Hepatocyte (in vitro differentiated cells): ENCODE data around the gene GRXCR2. TPM values are rescaled to one million over a fixed set of nuclear protein-coding genes. Genes with fewer than 3 reads are reported as not detected.

ENCODE experiments used
- DNase-seq: peaks from one replicate; pipeline ENCODE4 v3.0.0-alpha.2; 2016; ENCODE audit warnings: low spot score
- H2AFZ ChIP-seq: fragments of 200-600 bp; sonication (generic); 2 replicates; pipeline ENCODE4 v1.6.0; 2016; ENCODE audit warnings: antibody characterized with exemption, mild to moderate bottlenecking
- H3K27ac ChIP-seq: fragments of 200-600 bp; sonication (generic); 2 replicates; pipeline ENCODE4 v1.5.1; 2016; ENCODE audit warnings: mild to moderate bottlenecking
- H3K27me3 ChIP-seq: fragments of 200-600 bp; sonication (generic); 2 replicates; pipeline ENCODE4 v1.6.1; 2016
- H3K36me3 ChIP-seq: fragments of 200-600 bp; sonication (generic); replicated peaks from 2 replicates; pipeline ENCODE4 v1.5.1; 2016; ENCODE audit warnings: low read depth; ENCODE audit not compliant: insufficient read depth
- H3K4me1 ChIP-seq: fragments of 200-600 bp; sonication (generic); 2 replicates; pipeline ENCODE4 v1.5.1; 2016; ENCODE audit warnings: mild to moderate bottlenecking, moderate library complexity; ENCODE audit not compliant: insufficient read depth
- H3K4me2 ChIP-seq: fragments of 200-600 bp; sonication (generic); 2 replicates; pipeline ENCODE4 v1.6.0; 2016
- H3K4me3 ChIP-seq: fragments of 200-600 bp; sonication (generic); 2 replicates; pipeline ENCODE4 v1.5.1; 2016; ENCODE audit warnings: mild to moderate bottlenecking
- H3K79me2 ChIP-seq: fragments of 200-600 bp; sonication (generic); 2 replicates; pipeline ENCODE4 v1.6.0; 2017; ENCODE audit warnings: mild to moderate bottlenecking
- H3K9me2 ChIP-seq: fragments of 200-600 bp; sonication (generic); replicated peaks from 2 replicates; pipeline ENCODE4 v1.6.0; 2017; ENCODE audit warnings: mild to moderate bottlenecking; ENCODE audit not compliant: insufficient read depth
- H3K9me3 ChIP-seq: fragments of 200-600 bp; sonication (generic); 2 replicates; pipeline ENCODE4 v1.5.1; 2016; ENCODE audit warnings: low read depth, mild to moderate bottlenecking
- H4K20me1 ChIP-seq: fragments of 200-600 bp; sonication (generic); 2 replicates; pipeline ENCODE4 v1.6.0; 2016; ENCODE audit warnings: mild to moderate bottlenecking; ENCODE audit not compliant: insufficient read depth, poor library complexity, severe bottlenecking
- CTCF ChIP-seq: fragments of 200-600 bp; sonication (generic); IDR thresholded peaks from 2 replicates; pipeline ENCODE4 v1.5.1; 2016; ENCODE audit warnings: antibody characterized with exemption, mild to moderate bottlenecking; ENCODE audit not compliant: poor library complexity
- EZH2 ChIP-seq: fragments of 200-600 bp; sonication (generic); IDR thresholded peaks from 2 replicates; pipeline ENCODE4 v1.6.1; 2016; ENCODE audit warnings: antibody characterized with exemption, mild to moderate bottlenecking, borderline replicate concordance
- EZH2phosphoT487 ChIP-seq: fragments of 200-600 bp; sonication (generic); IDR thresholded peaks from one replicate; pipeline ENCODE4 v1.6.1; 2018; ENCODE audit warnings: antibody characterized with exemption, mild to moderate bottlenecking, low read depth, moderate library complexity; ENCODE audit not compliant: unreplicated experiment, severe bottlenecking
- WGBS: methylation state at CpG from one replicate; pipeline ENCODE4 v1.1.6; 2016; ENCODE audit warnings: low lambda C conversion rate; ENCODE audit errors: missing lambda C conversion rate; 5-methylcytosine and 5-hydroxymethylcytosine counted together
- polyA plus RNA-seq: library from polyadenylated mRNA; unstranded; fragments of >200 nt; fragmentation: Nextera tagmentation; extraction: Ambion mirVana; gene quantifications from 2 replicates; pipeline ENCODE4 v1.2.1, GENCODE V29; 2016
- total RNA-seq: library from RNA; depleted of rRNA; stranded (reverse); fragments of >200 nt; gene quantifications from 2 replicates; pipeline ENCODE4 v1.2.3, GENCODE V29; 2014

GRXCR2 gene
- total and polyA plus RNA-seq, 2 experiments from 2014 or later, result not detected

GRCh38 chr5:145912019-145912418, 39.2 kb upstream of the GRXCR2 start:
- Histone ChIP-seq H3K36me3 (no peaks in the 10 kb centered on the region), H3K4me2 (no peak overlapping the region), H3K9me3 (no peaks in the 10 kb centered on the region), H3K4me1 (no peaks in the 10 kb centered on the region), H3K9me2 (no peaks in the 10 kb centered on the region), H2AFZ (no peak overlapping the region), H3K4me3 (no peak overlapping the region), H4K20me1 (no peaks in the 10 kb centered on the region), H3K79me2 (no peaks in the 10 kb centered on the region), H3K27me3 (no peaks in the 10 kb centered on the region), H3K27ac (no peak overlapping the region)
- WGBS, result 94% methylated on average over 3 of the region's 3 CpGs
- no peak for TF ChIP-seq CTCF
- TF ChIP-seq EZH2, result no peak
- TF ChIP-seq EZH2phosphoT487, result no peak
- DNase-seq, result no peak

GRCh38 chr5:145911164-145911563, 38.4 kb upstream of the GRXCR2 start:
- 74% methylated on average over 6 of the region's 6 CpGs for WGBS
- no peak overlapping the region for H2AFZ ChIP-seq
- no peak for DNase-seq
- no peaks in the 10 kb centered on the region for H3K9me2 ChIP-seq
- H3K79me2 ChIP-seq, result no peaks in the 10 kb centered on the region
- no peaks in the 10 kb centered on the region for H3K4me1 ChIP-seq
- H3K36me3 ChIP-seq, result no peaks in the 10 kb centered on the region
- no peak overlapping the region for H3K4me3 ChIP-seq
- H3K4me2 ChIP-seq, result no peak overlapping the region
- H3K9me3 ChIP-seq, result no peaks in the 10 kb centered on the region
- H4K20me1 ChIP-seq, result no peaks in the 10 kb centered on the region
- H3K27ac ChIP-seq, result no peak overlapping the region
- TF ChIP-seq EZH2 (no peak), CTCF (no peak), EZH2phosphoT487 (no peak)
- H3K27me3 ChIP-seq, result no peaks in the 10 kb centered on the region

- no peak for DNase-seq
- Histone ChIP-seq H3K4me1 (no peaks in the 10 kb centered on the region), H3K36me3 (no peaks in the 10 kb centered on the region), H2AFZ (no peak overlapping the region), H3K9me2 (no peaks in the 10 kb centered on the region), H3K27me3 (no peaks in the 10 kb centered on the region), H3K4me2 (no peak overlapping the region), H3K4me3 (no peak overlapping the region), H4K20me1 (no peaks in the 10 kb centered on the region), H3K9me3 (no peaks in the 10 kb centered on the region), H3K27ac (no peak overlapping the region), H3K79me2 (no peaks in the 10 kb centered on the region)
- WGBS, result 87% methylated on average over 3 of the region's 3 CpGs
- TF ChIP-seq EZH2phosphoT487, result no peak
- TF ChIP-seq CTCF, result peak; percentile 23
These were observed 35.6 kb upstream of the GRXCR2 start for GRCh38 chr5:145908206-145908960.
